Activated T-helper 1 cell treated with anti-CD3 and anti-CD28 coated beads, Interleukin-12 subunit alpha, Interleukin-12 subunit beta, Interleukin-2, Interleukin-4 antibody, amounts not matched to agents 30 ng/mL and 10 ng/mL and 1 ng/mL, durations not matched to agents 14 hours and 24 hours and 36 hours (primary cell): ENCODE data around the gene CFTR. TPM values are rescaled to one million over a fixed set of nuclear protein-coding genes. Genes with fewer than 3 reads are reported as not detected.

Experiments used
- DNase-seq: peaks from one replicate; pipeline ENCODE4 v3.0.0; 2021; ENCODE audit warnings: low spot score
- H3K27ac Mint-ChIP-seq: one replicate; pipeline ENCODE4 v1.8.0; 2021; ENCODE audit warnings: mild to moderate bottlenecking, mixed read lengths
- H3K27me3 Mint-ChIP-seq: one replicate; pipeline ENCODE4 v1.8.0; 2022; ENCODE audit warnings: mild to moderate bottlenecking, moderate library complexity, mixed read lengths; ENCODE audit not compliant: insufficient read depth
- H3K36me3 Mint-ChIP-seq: one replicate; pipeline ENCODE4 v1.8.0; 2021; ENCODE audit warnings: low read depth, mixed read lengths
- H3K4me1 Mint-ChIP-seq: one replicate; pipeline ENCODE4 v1.8.0; 2021; ENCODE audit warnings: low read depth, mixed read lengths
- H3K4me3 Mint-ChIP-seq: one replicate; pipeline ENCODE4 v1.8.0; 2021; ENCODE audit warnings: mild to moderate bottlenecking, moderate library complexity, mixed read lengths
- H3K9me3 Mint-ChIP-seq: one replicate; pipeline ENCODE4 v1.8.0; 2021; ENCODE audit warnings: mixed read lengths
- intact Hi-C: fragments of 100-400 bp; cut with micrococcal nuclease; formaldehyde crosslinking; loops from one replicate; pipeline ENCODE4 v1.15.1; 2024
- total RNA-seq: library from RNA; stranded (reverse); gene quantifications from 2 replicates; pipeline ENCODE4 v1.2.3, GENCODE V29; 2022

Gene CFTR
- total RNA-seq, 1 donor from 2014 or later, result not detected

DNA sequence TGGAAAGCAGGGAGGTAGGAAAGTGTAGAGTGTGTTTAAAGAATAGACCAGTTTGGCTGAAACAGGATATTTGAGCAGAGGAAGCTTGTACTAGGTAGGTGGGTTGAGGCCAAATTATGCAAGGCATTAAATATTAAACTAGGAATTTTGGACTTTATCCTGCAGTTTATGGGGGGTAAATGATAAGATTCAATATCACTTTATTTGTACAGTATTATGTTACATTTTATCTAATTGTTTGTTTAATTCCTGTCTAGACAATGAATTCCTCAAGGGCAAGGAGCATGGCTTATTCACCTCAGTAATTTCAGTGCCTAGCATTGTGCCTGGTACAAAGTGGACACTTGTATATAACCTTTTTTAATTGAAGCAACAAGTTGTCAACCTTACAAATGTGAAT lies 125.9 kb downstream of the CFTR start:
- H3K9me3 Mint-ChIP-seq, result no peaks in the 10 kb centered on the region
- intact Hi-C loops, result no loop called here

DNA sequence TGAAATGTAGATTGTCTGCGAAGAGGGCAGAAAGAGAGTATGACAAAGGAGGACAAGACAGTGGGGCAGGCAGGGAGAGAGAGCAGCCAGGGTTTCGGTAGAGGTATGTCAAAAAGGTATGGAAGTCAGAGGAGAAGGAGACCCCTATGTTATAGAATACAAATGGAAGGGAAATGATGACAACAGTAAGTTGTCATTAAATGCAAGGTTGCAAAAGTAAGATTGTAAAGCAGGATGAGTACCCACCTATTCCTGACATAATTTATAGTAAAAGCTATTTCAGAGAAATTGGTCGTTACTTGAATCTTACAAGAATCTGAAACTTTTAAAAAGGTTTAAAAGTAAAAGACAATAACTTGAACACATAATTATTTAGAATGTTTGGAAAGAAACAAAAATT lies 126.3 kb downstream of the CFTR start:
- H3K4me3 Mint-ChIP-seq, result no peak overlapping the region
- intact Hi-C loops, result no loop called here
- no peak overlapping the region for H3K27ac Mint-ChIP-seq
- DNase-seq, result no peak
- no peaks in the 10 kb centered on the region for H3K4me1 Mint-ChIP-seq
- H3K36me3 Mint-ChIP-seq, result no peaks in the 10 kb centered on the region
- H3K27me3 Mint-ChIP-seq, result no peaks in the 10 kb centered on the region
- no peaks in the 10 kb centered on the region for H3K9me3 Mint-ChIP-seq

More for the DNA sequence above, 125.9 kb downstream of the CFTR start:
- no peak overlapping the region for H3K27ac Mint-ChIP-seq
- no peak for DNase-seq
- no peaks in the 10 kb centered on the region for H3K36me3 Mint-ChIP-seq
- H3K27me3 Mint-ChIP-seq, result no peaks in the 10 kb centered on the region
- no peak overlapping the region for H3K4me3 Mint-ChIP-seq
- H3K4me1 Mint-ChIP-seq, result no peaks in the 10 kb centered on the region

DNA sequence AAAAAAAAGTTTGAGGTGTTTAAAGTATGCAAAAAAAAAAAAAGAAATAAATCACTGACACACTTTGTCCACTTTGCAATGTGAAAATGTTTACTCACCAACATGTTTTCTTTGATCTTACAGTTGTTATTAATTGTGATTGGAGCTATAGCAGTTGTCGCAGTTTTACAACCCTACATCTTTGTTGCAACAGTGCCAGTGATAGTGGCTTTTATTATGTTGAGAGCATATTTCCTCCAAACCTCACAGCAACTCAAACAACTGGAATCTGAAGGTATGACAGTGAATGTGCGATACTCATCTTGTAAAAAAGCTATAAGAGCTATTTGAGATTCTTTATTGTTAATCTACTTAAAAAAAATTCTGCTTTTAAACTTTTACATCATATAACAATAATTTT lies 130.6 kb downstream of the CFTR start:
- H3K4me3 Mint-ChIP-seq, result no peak overlapping the region
- H3K4me1 Mint-ChIP-seq, result no peaks in the 10 kb centered on the region
- no peak for DNase-seq
- no peaks in the 10 kb centered on the region for H3K27me3 Mint-ChIP-seq
- intact Hi-C loops, result no loop called here
- no peak overlapping the region for H3K27ac Mint-ChIP-seq
- H3K36me3 Mint-ChIP-seq, result no peaks in the 10 kb centered on the region
- no peaks in the 10 kb centered on the region for H3K9me3 Mint-ChIP-seq

DNA sequence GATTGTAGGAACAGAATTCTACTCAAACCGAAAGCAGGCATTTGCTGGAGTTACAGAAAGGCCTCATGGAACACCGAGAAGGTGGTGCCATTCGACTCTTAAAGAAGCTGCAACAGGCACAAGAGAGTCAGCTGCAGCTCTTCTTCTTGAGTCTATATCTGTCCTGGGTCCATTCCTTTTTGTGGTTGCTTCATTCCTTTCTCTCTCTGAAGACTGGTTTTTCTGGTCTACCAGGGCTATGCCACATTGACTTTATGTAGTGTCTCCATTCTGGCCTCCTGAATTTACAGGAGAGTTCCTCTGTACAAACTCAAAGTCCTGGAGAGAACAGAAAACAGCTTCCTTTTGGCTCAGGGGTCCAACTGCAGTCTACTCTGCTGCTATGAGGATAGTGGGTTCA lies 132.8 kb downstream of the CFTR start:
- H3K27ac Mint-ChIP-seq, result no peak overlapping the region
- DNase-seq, result no peak

DNA sequence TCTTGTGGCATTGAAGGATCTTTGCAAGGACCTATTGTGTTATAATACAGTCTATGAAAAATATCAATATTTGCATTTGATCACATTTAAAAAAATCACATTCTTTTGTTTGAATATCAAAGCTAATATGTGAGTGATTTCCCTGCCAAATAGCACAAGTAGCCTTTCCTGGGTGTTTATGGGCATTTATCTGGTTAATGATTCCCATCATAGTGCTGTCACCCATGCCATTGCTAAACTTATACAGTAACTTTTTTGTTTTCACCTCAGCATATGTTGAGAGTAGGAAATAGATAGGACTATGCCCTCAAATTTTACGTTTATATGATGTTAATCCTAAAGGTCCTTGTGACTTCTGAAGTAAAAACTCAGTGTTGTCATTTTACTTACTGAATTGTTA lies 136.9 kb downstream of the CFTR start:
- no peaks in the 10 kb centered on the region for H3K27me3 Mint-ChIP-seq
- no peaks in the 10 kb centered on the region for H3K9me3 Mint-ChIP-seq
- no peak overlapping the region for H3K4me3 Mint-ChIP-seq
- no peak overlapping the region for H3K27ac Mint-ChIP-seq
- no peaks in the 10 kb centered on the region for H3K36me3 Mint-ChIP-seq
- no peaks in the 10 kb centered on the region for H3K4me1 Mint-ChIP-seq
- intact Hi-C loops, result no loop called here
- DNase-seq, result no peak

More for the DNA sequence above, 132.8 kb downstream of the CFTR start:
- intact Hi-C loops, result no loop called here
- H3K4me1 Mint-ChIP-seq, result no peaks in the 10 kb centered on the region
- H3K36me3 Mint-ChIP-seq, result no peaks in the 10 kb centered on the region
- H3K27me3 Mint-ChIP-seq, result no peaks in the 10 kb centered on the region
- H3K4me3 Mint-ChIP-seq, result no peak overlapping the region
- no peaks in the 10 kb centered on the region for H3K9me3 Mint-ChIP-seq

DNA sequence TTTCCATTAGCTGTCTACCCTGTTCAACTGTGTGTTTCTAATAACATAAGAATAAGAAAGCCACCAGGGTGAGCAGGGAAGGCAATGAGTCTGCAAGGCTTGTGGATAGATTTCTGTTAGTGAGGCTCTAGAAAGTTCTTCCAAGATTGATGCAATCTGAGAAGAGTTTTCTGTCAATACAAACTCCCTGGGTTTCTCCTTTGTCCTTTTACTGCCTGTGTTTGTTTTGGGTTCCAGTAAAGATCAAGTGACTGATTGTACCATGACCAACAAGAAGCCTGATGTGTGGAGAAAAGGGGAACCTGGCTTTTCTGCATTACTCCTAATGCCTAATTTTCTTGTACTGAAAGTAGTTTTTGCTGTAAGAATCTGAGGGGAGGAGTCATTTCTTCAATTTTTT lies 139.9 kb downstream of the CFTR start:
- Mint-ChIP-seq H3K36me3 (no peaks in the 10 kb centered on the region), H3K9me3 (no peaks in the 10 kb centered on the region), H3K4me3 (no peak overlapping the region), H3K27ac (no peak overlapping the region), H3K4me1 (no peaks in the 10 kb centered on the region), H3K27me3 (no peaks in the 10 kb centered on the region)
- intact Hi-C loops, result no loop called here
- no peak for DNase-seq

DNA sequence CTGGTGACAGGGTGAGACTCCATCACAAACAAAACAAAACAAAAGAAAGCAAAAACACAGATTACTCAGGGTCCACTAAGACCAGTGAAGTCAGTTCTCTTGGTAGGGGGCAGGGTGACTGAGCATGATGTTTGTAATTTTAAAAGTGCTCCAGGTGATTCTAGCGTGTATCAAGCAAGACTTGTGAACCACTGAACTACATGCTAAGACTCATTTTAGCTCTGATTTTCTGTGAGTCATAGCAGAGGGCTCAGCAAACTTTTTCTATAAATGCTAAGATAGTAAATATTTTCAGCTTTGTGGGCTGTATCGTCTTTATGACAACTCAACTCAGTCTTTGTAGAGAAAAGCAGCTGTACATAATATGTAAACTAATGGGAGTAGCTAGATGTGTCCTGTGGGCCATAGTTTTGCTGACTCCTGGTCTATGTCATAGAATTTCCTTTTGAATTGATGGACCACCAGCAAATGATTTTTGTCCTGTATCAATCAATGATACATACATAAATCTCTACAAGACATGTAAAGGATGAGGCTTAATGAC lies 141.3 kb downstream of the CFTR start:
- no peak overlapping the region for H3K4me3 Mint-ChIP-seq
- no peaks in the 10 kb centered on the region for H3K9me3 Mint-ChIP-seq
- no peak overlapping the region for H3K27ac Mint-ChIP-seq
- intact Hi-C loops, result no loop called here
- H3K27me3 Mint-ChIP-seq, result no peaks in the 10 kb centered on the region
- no peaks in the 10 kb centered on the region for H3K4me1 Mint-ChIP-seq
- no peak for DNase-seq
- H3K36me3 Mint-ChIP-seq, result no peaks in the 10 kb centered on the region

DNA sequence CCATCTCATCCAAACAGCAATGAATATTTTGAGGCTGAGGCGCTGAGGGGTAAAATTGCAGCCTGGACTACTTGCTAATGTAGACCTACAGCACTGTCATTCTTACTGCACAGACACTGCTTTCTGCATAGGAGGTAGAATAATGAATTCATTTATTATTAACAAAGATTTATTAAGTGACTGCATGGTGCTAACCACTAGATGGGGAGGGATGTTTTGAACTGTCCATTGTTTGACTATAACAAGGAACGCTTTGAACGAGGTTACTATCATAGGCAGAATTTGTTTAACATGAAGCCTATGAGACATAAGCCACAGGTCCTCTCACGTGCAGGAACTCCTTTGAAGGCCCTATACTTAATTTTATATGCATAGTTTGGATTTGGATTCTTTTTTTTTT lies 143.8 kb downstream of the CFTR start:
- no peak overlapping the region for H3K4me3 Mint-ChIP-seq
- H3K27me3 Mint-ChIP-seq, result no peaks in the 10 kb centered on the region
- no peaks in the 10 kb centered on the region for H3K36me3 Mint-ChIP-seq
- H3K9me3 Mint-ChIP-seq, result no peaks in the 10 kb centered on the region
- no peak for DNase-seq
- intact Hi-C loops, result no loop called here
- no peak overlapping the region for H3K27ac Mint-ChIP-seq
- H3K4me1 Mint-ChIP-seq, result no peaks in the 10 kb centered on the region

DNA sequence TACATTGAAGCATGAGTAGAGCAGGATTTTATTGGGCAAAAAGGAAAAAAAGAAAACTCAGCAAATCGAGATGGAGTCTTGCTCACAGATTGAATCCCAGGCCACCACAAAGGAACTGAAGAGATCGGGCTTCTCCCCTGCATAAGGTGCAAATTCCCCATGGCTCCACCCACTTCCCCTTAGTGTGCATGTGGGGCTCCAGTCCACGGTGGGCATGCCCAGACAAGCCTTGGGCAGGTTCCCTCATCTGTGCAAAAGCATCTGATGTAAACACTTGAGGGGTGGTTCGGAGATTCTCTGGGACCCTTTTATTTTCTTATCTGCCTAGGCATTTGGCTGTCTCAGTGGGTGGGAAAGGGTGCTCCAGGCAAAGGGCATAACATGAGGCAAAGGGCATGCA lies 150.7 kb downstream of the CFTR start:
- intact Hi-C loops, result no loop called here
- H3K4me1 Mint-ChIP-seq, result no peaks in the 10 kb centered on the region
- no peaks in the 10 kb centered on the region for H3K9me3 Mint-ChIP-seq
- H3K27me3 Mint-ChIP-seq, result peaks cover 4% of the 10 kb centered on the region
- H3K27ac Mint-ChIP-seq, result no peak overlapping the region
- no peak for DNase-seq
- H3K36me3 Mint-ChIP-seq, result no peaks in the 10 kb centered on the region
- H3K4me3 Mint-ChIP-seq, result no peak overlapping the region

DNA sequence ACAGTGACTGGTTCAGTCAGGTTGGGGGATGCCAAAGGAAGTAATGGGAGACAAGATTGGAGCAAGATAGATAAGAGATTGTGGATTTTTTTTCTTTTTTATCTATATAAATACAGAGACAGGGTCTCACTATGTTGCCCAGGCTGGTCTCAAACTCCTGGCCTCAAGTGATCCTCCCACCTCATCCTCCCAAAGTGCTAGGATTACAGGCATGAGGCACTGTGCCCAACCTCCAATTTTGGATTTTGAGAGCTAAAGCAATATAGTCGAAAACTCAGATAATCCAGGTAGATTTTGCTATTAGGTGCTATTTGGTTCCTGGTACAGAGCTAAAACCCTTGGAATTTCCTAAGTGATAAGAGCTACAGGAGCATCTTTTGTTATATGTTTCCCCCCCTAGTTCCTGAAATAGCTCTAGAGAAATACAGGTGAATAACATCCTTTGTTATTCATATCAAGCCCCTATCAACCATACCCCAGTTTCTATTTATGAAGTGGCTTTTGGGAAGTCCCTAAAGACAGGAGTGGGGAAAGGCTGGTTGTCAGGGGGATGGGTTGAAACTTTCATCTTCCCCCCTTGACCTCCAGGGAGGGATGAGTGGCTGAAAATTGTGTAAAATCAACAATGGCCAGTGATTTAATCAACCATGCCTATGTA lies 151.2 kb downstream of the CFTR start:
- H3K36me3 Mint-ChIP-seq, result no peaks in the 10 kb centered on the region
- intact Hi-C loops, result no loop called here
- H3K27me3 Mint-ChIP-seq, result peaks cover 4% of the 10 kb centered on the region
- no peak overlapping the region for H3K4me3 Mint-ChIP-seq
- no peak for DNase-seq
- no peaks in the 10 kb centered on the region for H3K4me1 Mint-ChIP-seq
- no peak overlapping the region for H3K27ac Mint-ChIP-seq
- H3K9me3 Mint-ChIP-seq, result no peaks in the 10 kb centered on the region

DNA sequence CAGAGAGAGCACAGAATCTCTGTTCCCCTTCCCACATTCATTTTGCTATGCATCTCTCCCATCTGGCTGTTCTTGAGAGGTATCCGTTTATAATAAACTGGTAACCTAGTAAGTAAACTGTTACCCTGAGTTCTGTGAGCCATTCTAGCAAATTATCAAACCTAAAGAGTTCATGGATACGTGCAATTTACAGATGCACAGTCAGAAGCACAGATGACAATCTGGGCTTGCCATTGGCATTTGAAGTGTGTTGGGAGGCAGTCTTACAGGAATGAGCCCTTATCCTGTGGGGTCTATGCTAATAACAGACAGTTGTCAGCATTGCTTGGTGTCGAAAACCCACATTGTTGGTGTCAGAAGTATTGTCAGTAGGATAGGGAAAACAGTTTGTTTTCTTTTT lies 151.8 kb downstream of the CFTR start:
- Mint-ChIP-seq H3K36me3 (no peaks in the 10 kb centered on the region), H3K27me3 (peaks cover 4% of the 10 kb centered on the region), H3K27ac (no peak overlapping the region), H3K4me3 (no peak overlapping the region), H3K4me1 (no peaks in the 10 kb centered on the region), H3K9me3 (no peaks in the 10 kb centered on the region)
- no peak for DNase-seq
- intact Hi-C loops, result no loop called here

DNA sequence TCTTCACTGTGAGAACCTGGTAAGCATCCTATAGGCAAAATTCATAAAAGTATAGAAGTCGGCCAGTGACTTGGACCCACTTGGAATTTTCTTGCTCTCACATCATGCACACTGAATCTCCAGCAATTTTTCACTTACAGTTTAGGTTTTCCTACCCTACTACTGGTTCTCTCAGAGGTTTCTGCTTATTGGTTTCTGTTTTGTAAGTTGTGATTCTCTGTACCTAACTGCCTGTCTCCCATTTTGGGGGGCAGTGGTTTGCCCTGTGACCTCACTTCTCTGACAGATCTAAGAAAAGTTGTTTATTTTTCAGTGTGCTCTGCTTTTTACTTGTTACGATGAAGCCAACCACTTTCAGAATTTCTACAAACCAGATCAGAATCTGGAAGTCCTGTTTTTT lies 158.1 kb downstream of the CFTR start:
- Mint-ChIP-seq H3K4me3 (no peak overlapping the region), H3K36me3 (no peaks in the 10 kb centered on the region), H3K4me1 (no peaks in the 10 kb centered on the region), H3K27me3 (peaks cover 4% of the 10 kb centered on the region), H3K27ac (no peak overlapping the region), H3K9me3 (no peaks in the 10 kb centered on the region)
- no peak for DNase-seq
- intact Hi-C loops, result no loop called here

DNA sequence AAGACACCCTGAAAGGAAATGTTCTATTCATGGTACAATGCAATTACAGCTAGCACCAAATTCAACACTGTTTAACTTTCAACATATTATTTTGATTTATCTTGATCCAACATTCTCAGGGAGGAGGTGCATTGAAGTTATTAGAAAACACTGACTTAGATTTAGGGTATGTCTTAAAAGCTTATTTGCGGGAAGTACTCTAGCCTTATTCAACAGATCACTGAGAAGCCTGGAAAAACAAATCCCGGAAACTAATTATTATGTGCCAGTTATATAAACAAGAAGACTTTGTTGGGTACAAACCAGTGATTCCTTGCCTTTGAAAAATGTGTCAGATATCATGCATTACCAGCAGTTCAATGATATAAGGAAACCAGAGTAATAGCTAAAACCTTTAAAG lies 160.1 kb downstream of the CFTR start:
- no peak overlapping the region for H3K27ac Mint-ChIP-seq
- H3K4me3 Mint-ChIP-seq, result no peak overlapping the region
- DNase-seq, result no peak
- no peaks in the 10 kb centered on the region for H3K27me3 Mint-ChIP-seq
- H3K36me3 Mint-ChIP-seq, result no peaks in the 10 kb centered on the region
- no peaks in the 10 kb centered on the region for H3K4me1 Mint-ChIP-seq
- intact Hi-C loops, result no loop called here
- H3K9me3 Mint-ChIP-seq, result no peaks in the 10 kb centered on the region

DNA sequence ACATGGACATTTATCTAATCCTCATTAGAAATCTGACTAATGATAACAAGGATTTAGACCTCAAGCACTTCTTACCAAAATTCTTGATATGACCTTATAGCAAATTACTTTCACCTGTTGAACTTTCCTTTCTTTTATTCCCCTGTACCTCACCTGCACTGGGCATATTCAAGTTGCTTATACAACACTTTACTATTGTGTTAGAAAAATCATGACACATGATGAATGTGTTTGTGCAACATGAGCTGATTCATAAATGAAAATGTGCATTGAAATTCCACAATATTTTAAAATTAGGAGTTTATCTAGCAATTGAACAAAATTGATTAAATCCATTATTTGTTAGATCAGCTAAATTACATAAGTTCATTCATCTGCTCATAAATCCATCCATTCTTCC lies 160.6 kb downstream of the CFTR start:
- H3K27ac Mint-ChIP-seq, result no peak overlapping the region
- H3K4me1 Mint-ChIP-seq, result no peaks in the 10 kb centered on the region
- no peaks in the 10 kb centered on the region for H3K36me3 Mint-ChIP-seq
- DNase-seq, result no peak
- intact Hi-C loops, result no loop called here
- H3K4me3 Mint-ChIP-seq, result no peak overlapping the region
- H3K27me3 Mint-ChIP-seq, result no peaks in the 10 kb centered on the region
- H3K9me3 Mint-ChIP-seq, result no peaks in the 10 kb centered on the region
